NCI-H2227 (cell line): ENCODE data around the gene THSD4.
"Not testable (repeated sequence)": the region's sequence is repeated elsewhere in the genome, so short reads cannot be mapped to it uniquely, and the experiment has no call there.

Experiments
- DNase-seq: peaks from one replicate; lab custom pipeline; 2025; ENCODE audit not compliant: unreplicated experiment; lab: John Stamatoyannopoulos, UW

Gene THSD4

GRCh38 chr15:71148048-71148447 lies 32.8 kb downstream of the THSD4 start:
- DNase-seq = no peak

- DNase-seq = no peak
Measured at GRCh38 chr15:71149646-71150557, 34.6 kb downstream of the THSD4 start.

GRCh38 chr15:71151081-71151480 lies 35.8 kb downstream of the THSD4 start:
- DNase-seq = no peak

GRCh38 chr15:71152542-71152941 lies 37.3 kb downstream of the THSD4 start:
- DNase-seq = no peak

- no peak for DNase-seq
Measured at GRCh38 chr15:71153823-71154524, 38.7 kb downstream of the THSD4 start.

- DNase-seq = no peak
Measured at GRCh38 chr15:71154607-71155200, 39.4 kb downstream of the THSD4 start.

GRCh38 chr15:71155534-71155933 lies 40.3 kb downstream of the THSD4 start:
- no peak for DNase-seq

- DNase-seq = no peak
Measured at GRCh38 chr15:71160976-71161375, 45.7 kb downstream of the THSD4 start.

- DNase-seq = no peak
Measured at GRCh38 chr15:71162309-71162708, 47.0 kb downstream of the THSD4 start.

- DNase-seq = not testable (repeated sequence)
Measured at GRCh38 chr15:71164606-71165005, 49.3 kb downstream of the THSD4 start.

- DNase-seq = no peak
Measured at GRCh38 chr15:71167445-71168165, 52.3 kb downstream of the THSD4 start.

GRCh38 chr15:71168166-71168834 lies 53.0 kb downstream of the THSD4 start:
- no peak for DNase-seq

- DNase-seq = no peak
Measured at GRCh38 chr15:71170163-71170562, 54.9 kb downstream of the THSD4 start.

GRCh38 chr15:71171195-71171594 lies 55.9 kb downstream of the THSD4 start:
- no peak for DNase-seq

- DNase-seq = not testable (repeated sequence)
Measured at GRCh38 chr15:71174360-71174759, 59.1 kb downstream of the THSD4 start.

- DNase-seq = no peak
Measured at GRCh38 chr15:71180986-71181853, 65.9 kb downstream of the THSD4 start.

GRCh38 chr15:71182522-71182921 lies 67.3 kb downstream of the THSD4 start:
- no peak for DNase-seq

GRCh38 chr15:71183063-71183462 lies 67.8 kb downstream of the THSD4 start:
- DNase-seq = no peak

GRCh38 chr15:71185706-71186105 lies 70.4 kb downstream of the THSD4 start:
- no peak for DNase-seq

- no peak for DNase-seq
Measured at GRCh38 chr15:71186267-71186666, 71.0 kb downstream of the THSD4 start.
